HepG2 (cell line): ENCODE results near the gene RSAD1. TPM values are rescaled to one million over a fixed set of nuclear protein-coding genes. Genes with fewer than 3 reads are reported as not detected.
A peak's percentile ranks its signal among the peaks of the same experiment; 100 is the strongest.

ENCODE experiments used
- FOSL2 ChIP-seq: sonication (generic); formaldehyde crosslinking; IDR thresholded peaks from 2 replicates; pipeline ENCODE4 v1.4.0; 2020; ENCODE audit warnings: missing genetic modification reagents
- HHEX ChIP-seq: IDR thresholded peaks from 2 replicates; pipeline ENCODE4 v1.6.1; 2016; ENCODE audit warnings: control low read depth
- ISX ChIP-seq: sonication (generic); formaldehyde crosslinking; conservative IDR thresholded peaks from 2 replicates; pipeline ENCODE4 v1.5.0; 2020; ENCODE audit warnings: missing genetic modification reagents
- KLF16 ChIP-seq, 2 experiments: sonication (generic) in 1 of 2; formaldehyde crosslinking in 1 of 2; IDR thresholded peaks; 2 replicates each; pipeline versions ENCODE4 v1.6.1 to v1.8.0; 2016 to 2023; ENCODE audit warnings: missing genetic modification reagents in 2 of 2, missing compliant biosample characterization in 1 of 2
- MEIS1 ChIP-seq: sonication (generic); formaldehyde crosslinking; IDR thresholded peaks from 2 replicates; pipeline ENCODE4 v1.9.0; 2021; ENCODE audit warnings: mild to moderate bottlenecking, missing genetic modification reagents, moderate library complexity, borderline replicate concordance
- NFE2 ChIP-seq: sonication (generic); formaldehyde crosslinking; IDR thresholded peaks from 2 replicates; pipeline ENCODE4 v1.4.0; 2020; ENCODE audit warnings: missing genetic modification reagents
- NONO ChIP-seq, 2 experiments: fragments of 450-650 bp in 1 of 2; sonication (generic) in 1 of 2; formaldehyde crosslinking in 1 of 2; IDR thresholded peaks in 1 of 2; conservative IDR thresholded peaks in 1 of 2; 2 replicates each; pipeline versions ENCODE4 v1.6.1 to v1.8.0; 2017 to 2022; ENCODE audit warnings: mild to moderate bottlenecking in 1 of 2, missing genetic modification reagents in 1 of 2, moderate library complexity in 1 of 2
- RFX3 ChIP-seq: IDR thresholded peaks from 2 replicates; pipeline ENCODE4 v1.6.1; 2016; ENCODE audit warnings: missing biosample characterization, missing genetic modification reagents
- SMAD9 ChIP-seq: sonication (generic); formaldehyde crosslinking; IDR thresholded peaks from 2 replicates; pipeline ENCODE4 v1.5.1; 2020; ENCODE audit warnings: mild to moderate bottlenecking, missing genetic modification reagents
- SMARCC2 ChIP-seq: fragments of 450-650 bp; IDR thresholded peaks from 2 replicates; pipeline ENCODE4 v1.6.1; 2017; ENCODE audit warnings: antibody characterized with exemption, mild to moderate bottlenecking
- YY1 ChIP-seq: IDR thresholded peaks from 2 replicates; pipeline ENCODE4 v1.6.1; 2011; ENCODE audit warnings: low read length, low read depth, moderate library complexity, mild to moderate bottlenecking; ENCODE audit not compliant: insufficient read depth, insufficient replicate concordance
- ZBTB1 ChIP-seq: sonication (generic); formaldehyde crosslinking; IDR thresholded peaks from 2 replicates; pipeline ENCODE4 v1.4.0; 2020; ENCODE audit warnings: missing genetic modification reagents, borderline replicate concordance
- ZNF280D ChIP-seq: sonication (generic); formaldehyde crosslinking; IDR thresholded peaks from 2 replicates; pipeline ENCODE4 v1.5.1; 2020; ENCODE audit warnings: mild to moderate bottlenecking, missing genetic modification reagents
- ZNF367 ChIP-seq: sonication (generic); formaldehyde crosslinking; IDR thresholded peaks from 2 replicates; pipeline ENCODE4 v1.4.0; 2020; ENCODE audit warnings: missing genetic modification reagents, borderline replicate concordance
- ZNF605 ChIP-seq: sonication (generic); formaldehyde crosslinking; IDR thresholded peaks from 2 replicates; pipeline ENCODE4 v1.8.0; 2022; ENCODE audit warnings: mild to moderate bottlenecking, missing genetic modification reagents
- ZNF780A ChIP-seq: sonication (generic); formaldehyde crosslinking; IDR thresholded peaks from 2 replicates; pipeline ENCODE4 v1.8.0; 2022; ENCODE audit warnings: mild to moderate bottlenecking, missing genetic modification reagents, moderate library complexity
- ZNF816 ChIP-seq: sonication (generic); formaldehyde crosslinking; IDR thresholded peaks from 2 replicates; pipeline ENCODE4 v1.8.0; 2022; ENCODE audit warnings: missing genetic modification reagents, mild to moderate bottlenecking, borderline replicate concordance
- polyA plus RNA-seq, 8 experiments: library from polyadenylated mRNA; depleted of rRNA in 3 of 8; stranded (reverse) in 7 of 8; unstranded in 1 of 8; fragments of >200 nt; fragmentation: Illumina TruSeq in 4 of 8; extraction: Trizol in 4 of 8; gene quantifications; 2 replicates each; pipeline versions ENCODE4 v1.2.1 to v1.2.3, GENCODE V29; 2011 to 2016; ENCODE audit warnings: low read depth in 4 of 8, missing spikeins in 1 of 8, mixed read lengths in 1 of 8; ENCODE audit not compliant: insufficient read depth in 1 of 8
- total RNA-seq, 5 experiments: library from RNA; depleted of rRNA; stranded (reverse); fragments of >200 nt; fragmentation: Illumina TruSeq; extraction: Trizol; gene quantifications; 2 replicates each; pipeline ENCODE4 v1.2.3, GENCODE V29; 2016; ENCODE audit warnings: low read depth in 1 of 5
- TF ChIP-seq, protein P1 (sequence below): sonication (generic); formaldehyde crosslinking; IDR thresholded peaks from 2 replicates; pipeline ENCODE4 v1.9.0; 2021; ENCODE audit warnings: missing genetic modification reagents, borderline replicate concordance

The RSAD1 gene
- total and polyA plus RNA-seq, 2 of the 13 experiments (the other 11 are each of a cell fraction or from before 2014, with no cell fraction given): 22.7 to 27.7 TPM

DNA sequence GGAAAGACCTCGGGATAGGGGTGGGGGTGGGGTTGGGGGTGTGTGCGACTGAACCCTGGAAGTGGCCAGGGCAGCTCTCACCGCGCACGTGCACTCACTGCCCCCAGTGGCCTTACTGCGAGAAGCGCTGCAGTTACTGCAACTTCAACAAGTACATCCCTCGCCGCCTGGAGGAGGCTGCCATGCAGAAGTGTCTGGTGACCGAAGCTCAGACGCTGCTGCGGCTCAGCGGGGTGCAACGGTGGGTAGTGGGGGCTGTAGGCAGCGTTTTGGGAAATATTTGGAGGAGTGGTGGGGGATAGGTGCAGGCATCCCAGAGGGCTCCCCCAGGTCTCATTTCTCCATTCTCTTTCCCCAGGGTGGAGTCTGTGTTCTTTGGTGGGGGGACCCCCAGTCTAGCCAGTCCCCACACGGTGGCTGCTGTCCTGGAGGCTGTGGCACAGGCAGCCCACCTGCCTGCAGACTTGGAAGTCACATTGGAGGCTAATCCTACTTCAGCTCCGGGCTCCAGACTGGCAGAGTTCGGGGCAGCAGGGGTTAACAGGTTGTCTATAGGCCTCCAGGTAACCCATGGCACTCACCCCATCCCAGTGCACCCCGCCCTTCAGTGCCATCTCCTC lies 972 bp downstream of the RSAD1 start (continued):
- TF ChIP-seq ZNF280D (CRISPR knock-in tag) (no peak), RFX3 (CRISPR knock-in tag) (no peak), KLF16 (CRISPR knock-in tag; IDR thresholded peaks at IDR 0.05) (no peak), NFE2 (CRISPR knock-in tag) (no peak), SMAD9 (no peak), ZNF605 (no peak), ZBTB1 (CRISPR knock-in tag) (no peak), SMARCC2 (no peak), ZNF780A (CRISPR knock-in tag) (no peak), HHEX (CRISPR knock-in tag) (no peak), ISX (CRISPR knock-in tag) (no peak), YY1 (no peak), ZNF367 (no peak), NONO (IDR thresholded peaks at IDR 0.05) (no peak), NONO (CRISPR knock-in tag; conservative IDR thresholded peaks at IDR 0.05) (peak; percentile 31; the same call in 1 of the 2 replicates), ZNF816 (CRISPR knock-in tag) (no peak), MEIS1 (CRISPR knock-in tag) (no peak), FOSL2 (CRISPR knock-in tag) (0 out of 2 replicates have a peak, but pooled peaks have one; percentile 22)
- TF ChIP-seq, protein P1, sequence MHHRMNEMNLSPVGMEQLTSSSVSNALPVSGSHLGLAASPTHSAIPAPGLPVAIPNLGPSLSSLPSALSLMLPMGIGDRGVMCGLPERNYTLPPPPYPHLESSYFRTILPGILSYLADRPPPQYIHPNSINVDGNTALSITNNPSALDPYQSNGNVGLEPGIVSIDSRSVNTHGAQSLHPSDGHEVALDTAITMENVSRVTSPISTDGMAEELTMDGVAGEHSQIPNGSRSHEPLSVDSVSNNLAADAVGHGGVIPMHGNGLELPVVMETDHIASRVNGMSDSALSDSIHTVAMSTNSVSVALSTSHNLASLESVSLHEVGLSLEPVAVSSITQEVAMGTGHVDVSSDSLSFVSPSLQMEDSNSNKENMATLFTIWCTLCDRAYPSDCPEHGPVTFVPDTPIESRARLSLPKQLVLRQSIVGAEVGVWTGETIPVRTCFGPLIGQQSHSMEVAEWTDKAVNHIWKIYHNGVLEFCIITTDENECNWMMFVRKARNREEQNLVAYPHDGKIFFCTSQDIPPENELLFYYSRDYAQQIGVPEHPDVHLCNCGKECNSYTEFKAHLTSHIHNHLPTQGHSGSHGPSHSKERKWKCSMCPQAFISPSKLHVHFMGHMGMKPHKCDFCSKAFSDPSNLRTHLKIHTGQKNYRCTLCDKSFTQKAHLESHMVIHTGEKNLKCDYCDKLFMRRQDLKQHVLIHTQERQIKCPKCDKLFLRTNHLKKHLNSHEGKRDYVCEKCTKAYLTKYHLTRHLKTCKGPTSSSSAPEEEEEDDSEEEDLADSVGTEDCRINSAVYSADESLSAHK (CRISPR knock-in tag): no peak
